Peyer's patch (tissue), 4 donors: Measurements from ENCODE around the gene ANOS1.
A peak's percentile ranks its signal among the peaks of the same experiment; 100 is the strongest.

Experiments used
- CTCF ChIP-seq, 6 experiments: fragments of 450-650 bp in 4 of 6; fragments of 200-600 bp in 2 of 6; sonication (generic) in 1 of 6; IDR thresholded peaks; one replicate each; pipeline ENCODE4 v1.5.1; 2017 to 2019; ENCODE audit warnings: antibody characterized with exemption in 6 of 6, mild to moderate bottlenecking in 3 of 6, moderate library complexity in 1 of 6
- POLR2A ChIP-seq, 2 donors: fragments of 450-650 bp; IDR thresholded peaks; one replicate each; pipeline ENCODE4 v1.5.1; 2017; ENCODE audit warnings: antibody characterized with exemption in 2 of 2, mild to moderate bottlenecking in 2 of 2, moderate library complexity in 2 of 2

- TF ChIP-seq CTCF (IDR thresholded peaks at IDR 0.05) (peak in 4 of 6 experiments; percentile 44 to 54 (median 52)), POLR2A (IDR thresholded peaks at IDR 0.05) (no peak)
Measured at GRCh38 chrX:8738588-8739189, 6.8 kb upstream of the ANOS1 start.
